ENCODE results near the gene ARHGAP22.

ARHGAP22 gene

DNA sequence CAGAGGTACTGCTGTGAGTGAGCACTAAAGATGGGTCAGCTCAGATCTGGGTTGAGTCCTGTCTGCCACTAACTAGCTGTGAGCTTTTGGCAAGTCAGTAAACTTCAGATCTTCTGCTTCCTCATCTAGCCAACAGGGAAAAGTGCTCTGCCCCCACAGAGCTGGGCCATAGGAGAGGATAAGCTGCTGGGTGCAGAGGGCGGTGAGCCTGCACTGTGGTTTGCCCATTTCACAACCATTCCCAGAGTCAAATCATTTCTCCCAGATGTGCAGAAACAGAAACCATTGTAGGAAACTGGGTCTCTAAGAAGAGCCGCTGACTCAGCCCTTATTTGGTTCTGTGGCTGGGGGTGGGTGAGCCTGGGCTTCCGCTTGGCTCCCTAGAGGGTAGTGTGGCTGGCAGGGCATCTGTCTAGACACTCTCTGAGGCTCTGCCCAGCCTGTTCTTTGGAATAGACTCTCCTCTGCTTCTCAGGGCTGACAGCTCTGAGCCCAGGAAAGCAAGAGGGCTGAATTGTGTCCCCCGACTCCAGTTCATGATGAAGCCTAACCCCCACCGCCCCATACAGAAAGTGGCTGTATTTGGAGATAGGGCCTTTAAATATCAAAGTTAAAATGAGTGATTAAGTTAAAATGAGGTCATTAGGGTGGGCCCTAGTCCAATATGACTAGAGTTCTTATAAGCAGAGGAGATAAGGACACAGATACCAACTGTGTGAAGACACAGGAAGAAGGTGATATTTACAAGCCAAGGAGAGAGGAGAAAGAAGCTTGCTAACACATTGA, 29.5 kb upstream of the ARHGAP22 start:
- in situ Hi-C loops (cut with MboI; ENCODE audit: low sequenced_read_pairs) = no loop called here

DNA sequence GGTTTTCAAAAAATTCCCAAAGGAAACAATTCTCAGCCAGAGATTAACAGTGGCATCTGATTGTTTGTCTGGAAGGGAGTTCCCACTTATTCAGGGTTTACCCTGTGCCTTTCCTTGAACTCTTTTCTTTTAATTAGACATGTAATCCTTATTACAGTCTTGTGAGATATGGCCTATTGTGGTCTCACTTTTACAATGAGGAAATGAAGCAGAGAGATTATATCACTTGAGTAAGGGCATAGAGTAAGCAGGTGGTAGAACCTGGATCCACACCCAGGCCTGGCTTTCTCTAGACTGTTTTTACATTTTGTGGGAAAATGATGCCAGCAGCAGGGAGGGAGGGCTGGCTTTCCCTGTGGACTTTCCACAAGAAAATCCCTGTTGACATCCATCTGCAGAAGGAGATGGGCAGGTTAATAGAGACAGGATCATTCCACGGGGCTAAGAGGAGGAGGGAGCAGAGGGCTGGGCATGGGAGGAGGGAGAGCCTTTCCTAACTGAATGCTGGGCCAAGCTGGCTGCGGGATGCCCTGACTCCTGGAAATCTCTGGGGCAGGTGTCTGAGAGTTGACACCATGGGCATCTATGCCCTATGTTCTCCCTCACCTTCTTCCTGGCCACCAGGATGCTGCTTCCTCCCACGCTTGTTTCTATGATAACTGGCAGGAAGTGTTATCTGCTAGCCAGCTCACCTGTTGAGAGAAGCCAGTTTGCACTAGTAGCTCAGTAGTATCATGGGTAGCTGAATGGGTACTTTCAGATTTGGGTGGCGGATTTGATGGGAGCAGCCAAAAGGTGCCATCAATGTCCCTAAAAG, 28.7 kb upstream of the ARHGAP22 start:
- in situ Hi-C loops (cut with MboI; ENCODE audit: low sequenced_read_pairs) = no loop called here

DNA sequence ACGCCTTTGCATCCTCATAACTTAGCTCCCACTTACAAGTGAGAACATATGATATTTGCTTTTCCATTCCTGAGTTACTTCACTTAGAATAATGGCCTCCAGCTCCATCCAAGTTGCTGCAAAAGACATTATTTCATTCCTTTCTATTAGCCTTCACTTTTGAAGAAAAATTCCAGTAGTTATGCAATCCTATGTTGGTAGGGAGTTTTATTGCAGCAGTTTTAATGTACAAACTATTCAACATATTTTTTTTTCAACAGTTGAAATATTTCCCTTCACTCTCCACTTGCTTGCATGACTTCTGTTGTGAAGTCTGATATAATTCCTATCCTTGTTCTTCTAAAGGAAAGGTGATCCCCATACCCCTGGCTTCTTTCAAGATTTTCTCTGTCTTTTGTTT, 27.3 kb upstream of the ARHGAP22 start:
- in situ Hi-C loops (cut with MboI; ENCODE audit: low sequenced_read_pairs) = no loop called here

- in situ Hi-C loops (cut with MboI; ENCODE audit: low sequenced_read_pairs) = no loop called here
Observed at GRCh38 chr10:48627984-48628609, 23.2 kb upstream of the ARHGAP22 start.

DNA sequence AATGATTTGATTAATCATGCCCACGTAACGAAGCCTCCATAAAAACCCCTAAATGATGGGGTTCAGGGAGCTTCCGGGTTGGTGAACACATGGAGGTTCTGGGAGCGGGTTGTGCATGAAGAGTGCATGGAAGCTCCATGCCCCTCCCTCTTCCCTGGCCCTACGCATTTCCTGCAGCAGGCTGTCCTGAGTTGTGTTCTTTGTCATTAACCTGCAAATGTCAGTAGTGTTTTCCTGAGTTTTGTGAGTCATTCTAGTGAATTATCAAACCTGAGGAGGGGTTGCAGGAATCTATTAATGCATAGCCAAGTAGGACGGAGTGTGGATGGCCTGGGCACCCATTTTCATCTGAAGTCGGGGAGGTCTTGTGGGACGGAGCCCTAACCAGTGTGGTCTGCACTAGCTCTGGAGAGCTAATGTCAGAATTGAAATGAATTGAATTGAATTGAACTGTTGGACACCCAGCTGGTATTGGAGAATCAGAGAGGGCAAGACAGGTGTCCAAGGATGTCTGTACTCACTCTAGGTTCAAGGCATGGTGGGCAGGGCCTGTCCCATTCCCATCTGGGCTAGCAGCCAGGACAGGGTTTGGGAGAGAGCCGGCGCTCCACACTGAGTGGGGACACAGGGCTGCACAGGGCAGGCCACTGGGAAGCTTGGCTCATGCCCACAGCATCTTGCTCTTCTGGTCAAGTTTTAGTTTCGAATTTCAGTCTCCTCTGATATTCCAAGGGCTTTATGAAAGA, 22.3 kb upstream of the ARHGAP22 start:
- in situ Hi-C loops (cut with MboI; ENCODE audit: low sequenced_read_pairs) = no loop called here

GRCh38 chr10:48626447-48626846, 21.6 kb upstream of the ARHGAP22 start:
- in situ Hi-C loops (cut with MboI; ENCODE audit: low sequenced_read_pairs) = no loop called here

DNA sequence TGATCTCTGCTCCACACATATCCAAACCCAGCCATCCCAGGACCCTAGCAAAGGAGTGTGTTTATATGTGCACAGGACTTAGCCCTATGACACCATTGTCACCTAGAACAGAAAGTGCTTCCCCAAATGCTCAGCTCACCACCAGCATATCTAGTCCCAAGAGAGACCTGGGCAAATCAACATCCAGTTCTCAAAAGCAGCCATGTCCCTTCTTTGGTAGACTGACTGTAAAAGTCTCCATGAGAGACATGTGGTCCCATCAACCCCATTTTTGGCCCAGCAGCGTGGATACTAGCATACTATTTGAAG, 20.9 kb upstream of the ARHGAP22 start:
- in situ Hi-C loops (cut with MboI; ENCODE audit: low sequenced_read_pairs) = no loop called here

DNA sequence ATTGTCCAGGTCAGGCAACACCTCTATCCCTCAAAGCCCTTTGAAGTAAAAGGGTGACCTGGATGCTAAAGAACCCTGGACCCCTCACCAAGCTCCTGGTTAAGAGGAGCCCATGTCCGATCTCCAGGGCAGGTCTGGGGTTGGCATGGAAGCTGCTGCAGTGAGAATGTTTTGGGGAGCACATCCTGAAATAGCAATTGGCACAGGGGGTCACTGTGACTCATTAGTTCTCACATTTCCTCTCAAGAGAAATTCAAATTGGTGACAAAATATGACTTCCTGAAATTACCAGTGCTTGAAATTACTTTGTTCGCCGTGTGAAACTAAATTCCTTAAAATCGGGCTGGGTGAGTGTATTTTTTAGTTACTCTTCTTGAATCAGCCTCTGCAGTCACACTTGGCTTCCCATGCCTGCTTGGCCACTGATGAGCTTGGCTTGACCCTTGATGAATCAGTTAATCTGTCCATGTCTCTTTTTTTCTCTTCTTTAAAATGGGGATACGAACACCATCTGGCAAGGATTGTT, 18.8 kb upstream of the ARHGAP22 start:
- in situ Hi-C loops (cut with MboI; ENCODE audit: low sequenced_read_pairs) = no loop called here

DNA sequence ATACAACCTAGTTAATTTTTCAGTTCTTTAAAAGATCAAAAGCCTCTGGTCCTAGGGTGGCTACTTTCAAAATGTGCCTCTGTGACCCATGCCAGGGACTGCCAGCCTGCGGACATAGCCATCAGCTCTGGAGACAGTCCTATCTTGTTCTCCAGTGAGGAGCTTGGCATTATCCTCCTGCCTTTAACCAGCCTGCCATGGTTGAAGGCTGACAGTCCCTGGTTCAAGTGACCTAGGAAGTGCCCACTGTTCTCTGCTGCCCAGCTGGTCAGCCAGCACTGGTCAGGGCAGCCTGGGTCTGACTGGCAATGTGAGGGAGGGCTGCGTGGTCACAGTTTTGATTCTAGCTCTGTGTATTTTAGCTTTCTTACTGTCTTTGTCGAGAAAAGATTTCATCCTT, 18.1 kb upstream of the ARHGAP22 start:
- in situ Hi-C loops (cut with MboI; ENCODE audit: low sequenced_read_pairs) = no loop called here

GRCh38 chr10:48620719-48621118, 15.8 kb upstream of the ARHGAP22 start:
- in situ Hi-C loops (cut with MboI; ENCODE audit: low sequenced_read_pairs) = no loop called here

GRCh38 chr10:48616436-48616835, 11.6 kb upstream of the ARHGAP22 start:
- in situ Hi-C loops (cut with MboI; ENCODE audit: low sequenced_read_pairs) = no loop called here

GRCh38 chr10:48614481-48615390, 9.9 kb upstream of the ARHGAP22 start:
- in situ Hi-C loops (cut with MboI; ENCODE audit: low sequenced_read_pairs) = loop anchor here (5.0 kb wide), 1 partner anchor 38 kb away; no protein-coding TSS in a partner anchor

DNA sequence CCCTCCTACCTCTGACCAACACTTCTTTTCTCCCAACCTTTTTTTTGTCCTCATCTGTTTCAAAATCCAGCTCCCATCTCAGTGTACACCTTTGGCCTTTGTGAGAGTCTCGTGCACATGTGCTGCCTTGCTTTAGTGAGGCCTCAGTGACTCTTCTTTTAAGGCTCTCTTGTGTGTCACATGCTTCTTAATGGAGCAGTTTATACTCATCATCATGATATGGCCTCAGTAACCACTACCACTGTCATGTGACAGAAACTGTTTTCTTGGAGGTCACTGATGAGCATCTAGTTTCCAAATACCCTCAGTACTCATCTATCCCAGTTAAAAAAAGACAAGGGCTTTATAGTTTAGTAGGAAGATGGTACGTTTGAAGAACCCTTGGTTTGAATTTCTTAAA, 8.1 kb upstream of the ARHGAP22 start:
- in situ Hi-C loops (cut with MboI; ENCODE audit: low sequenced_read_pairs) = loop anchor here (5.0 kb wide), 1 partner anchor 39 kb away; no protein-coding TSS in a partner anchor

GRCh38 chr10:48612236-48612943, 7.5 kb upstream of the ARHGAP22 start:
- in situ Hi-C loops (cut with MboI; ENCODE audit: low sequenced_read_pairs) = loop anchor here (5.0 kb wide), 1 partner anchor 40 kb away; no protein-coding TSS in a partner anchor

GRCh38 chr10:48611133-48611532, 6.3 kb upstream of the ARHGAP22 start:
- in situ Hi-C loops (cut with MboI; ENCODE audit: low sequenced_read_pairs) = loop anchor here (5.0 kb wide), 1 partner anchor 41 kb away; no protein-coding TSS in a partner anchor

GRCh38 chr10:48610585-48611093, 5.8 kb upstream of the ARHGAP22 start:
- in situ Hi-C loops (cut with MboI; ENCODE audit: low sequenced_read_pairs) = loop anchor here (5.0 kb wide), 1 partner anchor 42 kb away; no protein-coding TSS in a partner anchor

- in situ Hi-C loops (cut with MboI; ENCODE audit: low sequenced_read_pairs) = loop anchor here (5.0 kb wide), 1 partner anchor 42 kb away; no protein-coding TSS in a partner anchor
Observed at GRCh38 chr10:48609899-48610584, 5.2 kb upstream of the ARHGAP22 start.

DNA sequence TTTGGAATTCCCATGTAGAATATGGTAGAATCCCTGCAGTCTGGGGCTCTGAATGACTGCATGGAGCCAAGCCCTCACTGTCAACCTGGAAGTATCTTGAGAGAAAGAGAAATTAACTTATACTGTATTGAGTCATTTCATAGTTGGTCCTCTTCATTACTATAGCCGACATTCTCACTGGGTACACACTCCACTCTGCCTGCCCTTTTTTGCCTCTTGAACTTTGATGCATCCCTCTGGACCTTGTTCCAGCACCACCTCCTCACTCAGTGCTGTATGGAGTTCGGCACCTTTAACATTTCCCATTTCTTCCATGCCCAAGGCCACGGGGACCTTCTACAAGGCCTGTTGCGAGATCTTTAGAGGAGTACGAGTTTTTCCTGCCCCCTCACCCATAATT, 4.6 kb upstream of the ARHGAP22 start:
- in situ Hi-C loops (cut with MboI; ENCODE audit: low sequenced_read_pairs) = no loop called here

Data from HL-60/S4 (cell line).